CD4-positive, alpha-beta T cell treated with Interleukin-4 for 1 hour (primary cell): ENCODE results near the gene AGL.
A peak's percentile ranks its signal among the peaks of the same experiment; 100 is the strongest.
"Not testable (repeated sequence)": the region's sequence is repeated elsewhere in the genome, so short reads cannot be mapped to it uniquely, and the experiment has no call there.

ENCODE experiments used
- DNase-seq, 2 donors: peaks; one replicate each; pipeline ENCODE4 v3.0.0-alpha.2; 2020 to 2022

The AGL gene

GRCh38 chr1:99849744-99850458 lies at the start of gene AGL:
TSS of gene AGL (plus strand) at chr1:99850361. CDS start at chr1:99851043, 682 bp downstream.
- DNase-seq, result peak; percentile 89

- DNase-seq, result no peak
Measured at GRCh38 chr1:99801584-99801983, 48.6 kb upstream of the AGL start.

GRCh38 chr1:99806882-99807281 lies 43.3 kb upstream of the AGL start:
- no peak for DNase-seq

GRCh38 chr1:99808391-99809115 lies 41.6 kb upstream of the AGL start:
- DNase-seq, result peak; percentile 16 to 73

- no peak for DNase-seq
Measured at GRCh38 chr1:99811075-99811474, 39.1 kb upstream of the AGL start.

- no peak for DNase-seq
Measured at GRCh38 chr1:99811747-99812146, 38.4 kb upstream of the AGL start.

GRCh38 chr1:99814373-99814900 lies 35.7 kb upstream of the AGL start:
- DNase-seq, result no peak

GRCh38 chr1:99816656-99817055 lies 33.5 kb upstream of the AGL start:
- no peak for DNase-seq

- DNase-seq, result no peak
Measured at GRCh38 chr1:99818063-99818699, 32.0 kb upstream of the AGL start.

GRCh38 chr1:99820546-99820945 lies 29.6 kb upstream of the AGL start:
- DNase-seq, result peak in 1 of 2 donors; percentile 54

GRCh38 chr1:99825098-99825497 lies 25.1 kb upstream of the AGL start:
- DNase-seq, result no peak

- no peak for DNase-seq
Measured at GRCh38 chr1:99825702-99826101, 24.5 kb upstream of the AGL start.

- no peak for DNase-seq
Measured at GRCh38 chr1:99827970-99828369, 22.2 kb upstream of the AGL start.

- DNase-seq, result no peak
Measured at GRCh38 chr1:99829269-99829668, 20.9 kb upstream of the AGL start.

GRCh38 chr1:99833911-99834310 lies 16.2 kb upstream of the AGL start:
- DNase-seq, result not testable (repeated sequence)

- DNase-seq, result not testable (repeated sequence)
Measured at GRCh38 chr1:99836171-99837103, 13.7 kb upstream of the AGL start.

- not testable (repeated sequence) for DNase-seq
Measured at GRCh38 chr1:99840353-99840752, 9.8 kb upstream of the AGL start.

- no peak for DNase-seq
Measured at GRCh38 chr1:99843760-99844159, 6.4 kb upstream of the AGL start.

GRCh38 chr1:99845201-99845600 lies 5.0 kb upstream of the AGL start:
- DNase-seq, result not testable (repeated sequence)

- no peak for DNase-seq
Measured at GRCh38 chr1:99849413-99849743, 783 bp upstream of the AGL start.

GRCh38 chr1:99850459-99851291 lies 514 bp downstream of the AGL start:
- no peak for DNase-seq
